GM12865 (cell line): Measurements from ENCODE around the gene SRC.

ENCODE experiments used
- DNase-seq: peaks from one replicate; pipeline ENCODE4 v3.0.0; 2010; ENCODE audit warnings: low read depth
- H3K4me3 ChIP-seq: 2 replicates; pipeline ENCODE4 v1.5.1; 2011; ENCODE audit warnings: mild to moderate bottlenecking, low read depth, low read length, control low read depth
- TF ChIP-seq, protein P1 (sequence below): IDR thresholded peaks from 2 replicates; pipeline ENCODE4 v1.5.1; 2011; ENCODE audit warnings: low read length, control low read depth, low read depth, inconsistent platforms; ENCODE audit not compliant: insufficient read depth; ENCODE audit errors: missing control alignments

The SRC gene

DNA sequence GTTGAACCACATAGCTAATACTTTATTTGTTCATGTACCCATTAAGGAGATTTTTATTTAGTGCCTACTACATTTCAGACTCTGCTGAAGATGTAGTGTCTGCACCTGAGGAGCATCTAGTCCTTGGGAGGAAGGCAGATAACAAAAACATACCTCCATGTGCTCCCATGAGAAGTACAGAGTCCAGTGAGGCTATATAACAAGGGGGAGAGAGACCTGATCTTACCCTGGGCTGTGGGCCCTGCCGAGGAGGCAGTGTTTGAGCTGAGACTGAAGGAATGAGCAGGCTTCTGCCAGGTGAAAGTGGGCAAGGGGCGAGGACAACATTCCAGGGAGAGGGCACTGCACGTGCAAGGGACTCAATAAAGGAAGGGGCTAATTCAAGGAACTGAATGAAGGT lies 44.4 kb upstream of the SRC start:
- DNase-seq = no peak
- TF ChIP-seq, protein P1, sequence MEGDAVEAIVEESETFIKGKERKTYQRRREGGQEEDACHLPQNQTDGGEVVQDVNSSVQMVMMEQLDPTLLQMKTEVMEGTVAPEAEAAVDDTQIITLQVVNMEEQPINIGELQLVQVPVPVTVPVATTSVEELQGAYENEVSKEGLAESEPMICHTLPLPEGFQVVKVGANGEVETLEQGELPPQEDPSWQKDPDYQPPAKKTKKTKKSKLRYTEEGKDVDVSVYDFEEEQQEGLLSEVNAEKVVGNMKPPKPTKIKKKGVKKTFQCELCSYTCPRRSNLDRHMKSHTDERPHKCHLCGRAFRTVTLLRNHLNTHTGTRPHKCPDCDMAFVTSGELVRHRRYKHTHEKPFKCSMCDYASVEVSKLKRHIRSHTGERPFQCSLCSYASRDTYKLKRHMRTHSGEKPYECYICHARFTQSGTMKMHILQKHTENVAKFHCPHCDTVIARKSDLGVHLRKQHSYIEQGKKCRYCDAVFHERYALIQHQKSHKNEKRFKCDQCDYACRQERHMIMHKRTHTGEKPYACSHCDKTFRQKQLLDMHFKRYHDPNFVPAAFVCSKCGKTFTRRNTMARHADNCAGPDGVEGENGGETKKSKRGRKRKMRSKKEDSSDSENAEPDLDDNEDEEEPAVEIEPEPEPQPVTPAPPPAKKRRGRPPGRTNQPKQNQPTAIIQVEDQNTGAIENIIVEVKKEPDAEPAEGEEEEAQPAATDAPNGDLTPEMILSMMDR = no peak
- H3K4me3 ChIP-seq = no peak overlapping the region

DNA sequence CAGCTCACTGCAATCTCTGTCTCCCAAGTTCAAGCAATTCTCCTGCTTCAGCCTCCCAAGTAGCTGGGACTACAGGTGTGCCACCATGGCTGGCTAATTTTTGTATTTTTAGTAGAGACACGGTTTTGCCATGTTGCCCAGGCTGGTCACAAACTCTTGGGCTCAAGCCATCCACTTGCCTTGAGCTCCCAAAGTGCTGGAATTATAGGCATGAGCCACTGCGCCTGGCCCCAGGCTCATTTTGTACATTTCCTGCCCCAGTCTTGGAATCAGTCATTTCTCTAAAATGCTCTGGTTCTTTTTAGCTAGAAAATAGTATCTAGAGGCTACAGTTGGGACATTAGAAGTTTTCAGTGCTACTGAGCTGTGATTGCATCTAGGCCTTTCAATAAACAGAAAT lies 43.0 kb upstream of the SRC start:
- DNase-seq = no peak
- H3K4me3 ChIP-seq = no peak overlapping the region
- TF ChIP-seq, protein P1 = no peak

GRCh38 chr20:37303637-37304036 lies 42.3 kb upstream of the SRC start:
- TF ChIP-seq, protein P1 = no peak
- no peak overlapping the region for H3K4me3 ChIP-seq
- no peak for DNase-seq

DNA sequence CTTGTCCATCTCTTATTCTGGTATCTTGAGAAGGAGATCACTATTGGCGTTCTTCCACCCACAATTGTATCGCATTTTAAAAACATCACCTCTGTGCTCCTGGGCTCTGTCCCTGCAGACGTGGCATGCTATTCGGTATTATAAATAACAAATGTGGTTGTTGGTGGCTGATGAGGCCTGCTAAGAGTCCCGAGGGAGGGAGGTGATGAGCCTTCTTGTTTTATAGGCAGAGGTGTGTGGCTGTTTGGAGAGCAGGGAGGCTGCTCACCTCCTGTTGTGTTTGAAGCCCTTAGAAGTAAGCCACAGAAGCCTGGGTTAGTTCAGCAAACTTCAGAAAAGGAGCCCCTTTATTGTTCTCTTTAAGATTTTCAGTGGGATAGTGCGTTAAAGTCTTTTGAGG lies 40.9 kb upstream of the SRC start:
- TF ChIP-seq, protein P1 = no peak
- no peak for DNase-seq
- no peak overlapping the region for H3K4me3 ChIP-seq

- TF ChIP-seq, protein P1 = no peak
- DNase-seq = no peak
- H3K4me3 ChIP-seq = no peak overlapping the region
Observed at GRCh38 chr20:37305839-37306238, 40.1 kb upstream of the SRC start.

DNA sequence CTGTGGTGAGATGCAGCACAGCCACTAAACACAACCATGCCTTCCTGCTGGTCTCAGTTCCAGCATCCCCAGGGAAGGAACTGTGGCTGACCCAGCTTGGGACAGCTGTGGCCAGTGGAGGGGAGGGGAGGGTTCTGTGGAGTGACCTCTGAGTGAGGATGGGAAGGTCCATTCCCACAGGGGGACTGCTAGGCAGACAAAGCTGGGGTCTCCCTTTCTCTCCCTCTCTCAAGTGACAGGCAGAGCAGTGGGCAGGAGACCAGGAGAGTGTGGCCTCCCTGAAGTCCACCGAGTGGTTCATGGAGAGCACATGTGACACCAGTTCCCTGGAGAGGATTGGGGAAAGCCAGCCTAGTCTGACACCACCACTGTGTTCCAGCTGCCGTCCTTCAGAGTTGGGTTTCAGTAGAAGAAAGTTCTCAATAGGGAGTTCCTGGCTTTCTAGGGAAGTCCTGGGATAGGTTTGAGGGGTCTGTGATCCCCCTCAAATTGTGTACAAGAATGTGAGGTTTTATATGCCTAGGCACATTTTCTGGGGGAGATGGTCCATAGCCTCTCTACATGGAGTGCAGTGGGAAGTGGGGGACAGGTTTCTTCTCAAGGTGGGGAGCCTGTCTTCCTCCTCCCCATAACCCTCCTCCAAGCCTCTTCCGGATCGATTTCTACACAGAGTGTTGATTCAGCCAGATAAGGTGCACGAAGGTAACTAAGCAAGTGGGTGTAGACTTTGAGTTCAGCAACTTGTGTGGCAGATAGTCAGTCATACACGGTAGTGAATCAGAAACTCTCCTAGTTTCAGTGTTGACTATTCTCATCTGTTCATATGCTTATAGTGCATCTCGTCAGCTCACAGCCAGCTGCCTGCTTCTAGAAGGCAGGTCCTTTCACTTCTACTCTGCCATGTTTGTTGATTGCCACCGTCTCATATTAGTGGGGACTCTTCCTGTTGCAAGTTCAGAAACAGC lies 37.6 kb upstream of the SRC start:
- TF ChIP-seq, protein P1 = no peak
- DNase-seq = peak; percentile 93
- no peak overlapping the region for H3K4me3 ChIP-seq
